H1 (cell line): Measurements from ENCODE around the gene ZPBP. TPM values are rescaled to one million over a fixed set of nuclear protein-coding genes. Genes with fewer than 3 reads are reported as not detected.
A peak's percentile ranks its signal among the peaks of the same experiment; 100 is the strongest.

ENCODE experiments used
- CTCF ChIA-PET: fragments of 300-600 bp; sonication (Branson Sonifier 250); formaldehyde crosslinking; loops from one replicate; lab custom pipeline; 2021; ENCODE audit not compliant: partially characterized antibody; lab: Charles Lee
- POLR2A ChIA-PET: fragments of 300-600 bp; sonication (Branson Sonifier 250); formaldehyde crosslinking; loops from one replicate; lab custom pipeline; 2021; ENCODE audit warnings: inconsistent platforms; ENCODE audit not compliant: partially characterized antibody; lab: Charles Lee
- DNase-seq, 2 experiments: peaks; one replicate each; pipeline versions ENCODE4 v3.0.0 to v3.0.0-alpha.2; 2010 to 2022; ENCODE audit warnings: low spot score in 2 of 2, low read depth in 1 of 2, mixed read lengths in 1 of 2
- FAIRE-seq: peaks from 2 replicates; lab custom pipeline; 2011; peaks lifted over from hg19 to GRCh38; lab: Jason Lieb, UNC
- H2AFZ ChIP-seq: 2 replicates; pipeline ENCODE4 v1.8.1; 2012; ENCODE audit warnings: low read length, inconsistent platforms
- H2AK5ac ChIP-seq: 2 replicates; pipeline ENCODE4 v1.6.1; 2013; ENCODE audit warnings: low read depth, low read length
- H2BK120ac ChIP-seq: replicated peaks from 2 replicates; pipeline ENCODE3; 2013; ENCODE audit warnings: low read depth, low read length, inconsistent platforms
- H2BK12ac ChIP-seq: 2 replicates; pipeline ENCODE4 v1.6.1; 2013; ENCODE audit warnings: low read depth, low read length
- H2BK15ac ChIP-seq: 2 replicates; pipeline ENCODE4 v1.6.1; 2013; ENCODE audit warnings: low read length
- H2BK20ac ChIP-seq: 2 replicates; pipeline ENCODE4 v1.6.1; 2013; ENCODE audit warnings: low read length
- H2BK5ac ChIP-seq: 2 replicates; pipeline ENCODE4 v1.6.1; 2013; ENCODE audit warnings: low read depth, low read length
- H3K14ac ChIP-seq: 2 replicates; pipeline ENCODE4 v1.6.1; 2013; ENCODE audit warnings: inconsistent platforms; ENCODE audit not compliant: insufficient read length
- H3K18ac ChIP-seq: 2 replicates; pipeline ENCODE4 v1.6.1; 2013; ENCODE audit warnings: low read length; ENCODE audit errors: extremely low read depth
- H3K23ac ChIP-seq: 2 replicates; pipeline ENCODE4 v1.6.1; 2013; ENCODE audit warnings: inconsistent platforms; ENCODE audit not compliant: insufficient read length
- H3K23me2 ChIP-seq: 2 replicates; pipeline ENCODE4 v1.6.1; 2013; ENCODE audit warnings: low read depth, low read length
- H3K27ac ChIP-seq: 2 replicates; pipeline ENCODE4 v1.6.1; 2011; ENCODE audit warnings: low read depth, low read length, inconsistent platforms
- H3K27me3 ChIP-seq, 4 experiments: replicated peaks in 1 of 4; 1 replicate in 1 of 4; 2 replicates in 3 of 4; pipeline versions ENCODE4 v1.6.1 to v1.8.1; 2011 to 2013; ENCODE audit warnings: low read length in 3 of 4, mild to moderate bottlenecking in 3 of 4, inconsistent platforms in 2 of 4, mixed read lengths in 2 of 4, moderate library complexity in 1 of 4; ENCODE audit not compliant: control insufficient read depth in 3 of 4, insufficient read depth in 3 of 4; ENCODE audit errors: extremely low read depth in 1 of 4
- H3K36me3 ChIP-seq, 4 experiments: 2 replicates each; pipeline versions ENCODE4 v1.6.1 to v1.8.1; 2011 to 2013; ENCODE audit warnings: mild to moderate bottlenecking in 4 of 4, low read length in 3 of 4, moderate library complexity in 2 of 4, control low read depth in 1 of 4, inconsistent platforms in 1 of 4; ENCODE audit not compliant: insufficient read depth in 4 of 4, control insufficient read depth in 2 of 4
- H3K4ac ChIP-seq: replicated peaks from 2 replicates; pipeline ENCODE3; 2013; ENCODE audit warnings: low read length, low read depth, mixed read lengths, inconsistent platforms; ENCODE audit not compliant: insufficient read length
- H3K4me1 ChIP-seq, 4 experiments: replicated peaks in 1 of 4; 1 replicate in 1 of 4; 2 replicates in 3 of 4; pipeline versions ENCODE4 v1.6.1 to v1.8.1; 2011 to 2013; ENCODE audit warnings: low read length in 3 of 4, inconsistent platforms in 2 of 4, mixed read lengths in 1 of 4; ENCODE audit not compliant: insufficient read depth in 4 of 4, control insufficient read depth in 3 of 4
- H3K4me2 ChIP-seq, 2 experiments: 2 replicates each; pipeline versions ENCODE4 v1.6.1 to v1.8.1; 2011 to 2013; ENCODE audit warnings: low read depth in 2 of 2, low read length in 2 of 2, control low read depth in 1 of 2, inconsistent platforms in 1 of 2, mild to moderate bottlenecking in 1 of 2; ENCODE audit not compliant: insufficient read depth in 1 of 2
- H3K4me3 ChIP-seq, 4 experiments: fragments of 200-600, 300-600 bp in 1 of 4; sonication (generic), shearing (Covaris generic), sonication (Bioruptor Twin) in 1 of 4; 2 replicates each; pipeline versions ENCODE4 v1.5.1 to v1.8.1; 2011 to 2016; ENCODE audit warnings: low read length in 4 of 4, low read depth in 3 of 4, control low read depth in 2 of 4, inconsistent platforms in 2 of 4, mild to moderate bottlenecking in 2 of 4, mixed read lengths in 1 of 4, moderate library complexity in 1 of 4; ENCODE audit not compliant: insufficient read depth in 2 of 4; ENCODE audit errors: extremely low read depth in 1 of 4
- H3K56ac ChIP-seq: replicated peaks from 2 replicates; pipeline ENCODE3; 2013; ENCODE audit warnings: low read depth, mild to moderate bottlenecking, mixed read lengths, low read length, inconsistent platforms; ENCODE audit not compliant: insufficient read length
- H3K79me1 ChIP-seq: 2 replicates; pipeline ENCODE4 v1.6.1; 2013; ENCODE audit warnings: low read depth, low read length, control low read depth
- H3K79me2 ChIP-seq, 2 experiments: 2 replicates each; pipeline versions ENCODE4 v1.6.1 to v1.8.1; 2012 to 2013; ENCODE audit warnings: low read length in 2 of 2, mild to moderate bottlenecking in 2 of 2, inconsistent platforms in 1 of 2; ENCODE audit not compliant: insufficient read depth in 2 of 2, control insufficient read depth in 1 of 2
- H3K9ac ChIP-seq, 4 experiments: replicated peaks in 1 of 4; 1 replicate in 1 of 4; 2 replicates in 3 of 4; pipeline versions ENCODE4 v1.6.1 to v1.8.1; 2011 to 2013; ENCODE audit warnings: low read depth in 3 of 4, low read length in 3 of 4, control low read depth in 2 of 4, mild to moderate bottlenecking in 2 of 4, moderate library complexity in 2 of 4, inconsistent platforms in 1 of 4; ENCODE audit errors: extremely low read depth in 1 of 4
- H3K9me3 ChIP-seq, 2 experiments: 2 replicates each; pipeline versions ENCODE4 v1.6.1 to v1.8.1; 2012 to 2013; ENCODE audit warnings: mild to moderate bottlenecking in 2 of 2, moderate library complexity in 2 of 2, control low read depth in 1 of 2, inconsistent platforms in 1 of 2, low read depth in 1 of 2, low read length in 1 of 2, mixed read lengths in 1 of 2; ENCODE audit not compliant: insufficient read depth in 2 of 2
- H4K20me1 ChIP-seq, 2 experiments: replicated peaks in 1 of 2; 2 replicates each; pipeline versions ENCODE3 to v1.8.1; 2011 to 2013; ENCODE audit warnings: inconsistent platforms in 2 of 2, low read length in 2 of 2, mild to moderate bottlenecking in 1 of 2; ENCODE audit not compliant: insufficient read depth in 2 of 2, control insufficient read depth in 1 of 2
- H4K5ac ChIP-seq: 2 replicates; pipeline ENCODE4 v1.6.1; 2013; ENCODE audit warnings: low read length, low read depth, mixed read lengths, inconsistent platforms; ENCODE audit not compliant: insufficient read length
- H4K8ac ChIP-seq: 2 replicates; pipeline ENCODE4 v1.8.0; 2013; ENCODE audit warnings: mild to moderate bottlenecking, moderate library complexity, low read length, inconsistent platforms; ENCODE audit not compliant: insufficient read depth; ENCODE audit errors: extremely low read depth
- H4K91ac ChIP-seq: replicated peaks from 2 replicates; pipeline ENCODE3; 2013; ENCODE audit warnings: low read length, mixed read lengths, inconsistent platforms; ENCODE audit not compliant: insufficient read length
- ASH2L ChIP-seq: fragments of 200-600, 300-600 bp; sonication (generic); IDR thresholded peaks from one replicate; pipeline ENCODE4 v1.7.1; 2017; ENCODE audit warnings: low read length
- ATF2 ChIP-seq: IDR thresholded peaks from 2 replicates; pipeline ENCODE4 v1.6.1; 2012; ENCODE audit warnings: low read length, inconsistent platforms
- ATF3 ChIP-seq: IDR thresholded peaks from 2 replicates; pipeline ENCODE4 v1.6.1; 2011; ENCODE audit warnings: low read depth, mild to moderate bottlenecking, low read length; ENCODE audit not compliant: insufficient read depth
- CHD2 ChIP-seq: IDR thresholded peaks from 2 replicates; pipeline ENCODE4 v1.6.1; 2012; ENCODE audit warnings: low read length, improper control_type of control experiment
- KDM1A ChIP-seq: fragments of 200-600, 300-600 bp; sonication (generic); IDR thresholded peaks from 2 replicates; pipeline ENCODE4 v1.7.1; 2016; ENCODE audit warnings: mild to moderate bottlenecking, low read length, borderline replicate concordance
- NANOG ChIP-seq: IDR thresholded peaks from 2 replicates; pipeline ENCODE4 v1.6.1; 2011; ENCODE audit warnings: low read length, low read depth, mild to moderate bottlenecking, inconsistent platforms; ENCODE audit not compliant: insufficient read depth, poor library complexity, severe bottlenecking
- RBBP5 ChIP-seq: IDR thresholded peaks from 2 replicates; pipeline ENCODE4 v1.7.1; 2012; ENCODE audit warnings: low read depth, mild to moderate bottlenecking, inconsistent platforms, low read length, moderate library complexity, borderline replicate concordance
- SP1 ChIP-seq: IDR thresholded peaks from 2 replicates; pipeline ENCODE4 v1.6.1; 2011; ENCODE audit warnings: low read depth, low read length
- TEAD4 ChIP-seq: IDR thresholded peaks from 2 replicates; pipeline ENCODE4 v1.6.1; 2012; ENCODE audit warnings: low read depth, low read length, inconsistent platforms, mixed read lengths
- WGBS, 2 experiments: shearing (Covaris generic) in 1 of 2; methylation state at CpG; one replicate each; pipeline versions ENCODE4 v1.1.6 to v1.1.7; 2013 to 2015; ENCODE audit warnings: low lambda C conversion rate in 2 of 2, mixed read lengths in 2 of 2, inconsistent platforms in 1 of 2, low coverage in 1 of 2, missing lambda C conversion rate in 1 of 2; ENCODE audit not compliant: insufficient replicate concordance in 2 of 2, insufficient coverage in 1 of 2, insufficient read length in 1 of 2; ENCODE audit errors: extremely low coverage in 1 of 2, missing lambda C conversion rate in 1 of 2; 5-methylcytosine and 5-hydroxymethylcytosine counted together
- polyA plus RNA-seq, 7 experiments: library from polyadenylated mRNA; depleted of rRNA in 3 of 7; stranded (reverse) in 5 of 7; unstranded in 2 of 7; fragments of >200 nt in 5 of 7; fragments of 200-250 nt in 2 of 7; gene quantifications; 1 replicate in 5 of 7; 2 replicates in 1 of 7; 4 replicates in 1 of 7; pipeline versions ENCODE4 v1.2.1 to v1.2.3, GENCODE V29; 2011 to 2013; ENCODE audit warnings: missing spikeins in 2 of 7, mixed read lengths in 2 of 7
- total RNA-seq: library from RNA; stranded (reverse); fragmentation: NEBNext Ultra II Directional; extraction: Animal tissue kit (Norgen Biotek cat#: 25700); gene quantifications from 2 replicates; pipeline ENCODE4 v1.2.1, GENCODE V29; 2021

Gene ZPBP
- total and polyA plus RNA-seq, 2 of the 8 experiments (the other 6 are each of a cell fraction or from before 2014, with no cell fraction given) = not detected

- no peak overlapping the region for H3K9ac ChIP-seq
- H3K27me3 ChIP-seq = no peaks in the 10 kb centered on the region
- CTCF ChIA-PET = interaction anchor here (0.7 kb wide), 1 partner anchor 1770 kb away, joined by 3 read pairs; no protein-coding TSS in a partner anchor
- peak overlapping the region; percentile 88 for H2BK120ac ChIP-seq
- no peak overlapping the region for H2AK5ac ChIP-seq
- peak overlapping the region; percentile 18 for H4K5ac ChIP-seq
- peak overlapping the region; percentile 94 for H2BK20ac ChIP-seq
- H3K36me3 ChIP-seq = peaks cover 0 to 14% (median 3%) of the 10 kb centered on the region in 4 experiments; a peak in 2 of 8 replicates
- no peaks in the 10 kb centered on the region for H3K79me2 ChIP-seq
- no peaks in the 10 kb centered on the region for H3K23me2 ChIP-seq
- peak overlapping the region in 3 of 4 experiments; percentile 5 to 43 (median 19); a peak in 4 of 8 replicates for H3K4me3 ChIP-seq
- no peak overlapping the region for H2BK15ac ChIP-seq
- H2BK5ac ChIP-seq = peak overlapping the region; percentile 74
- peak overlapping the region; percentile 84; the same call in 1 of the 2 replicates for H3K27ac ChIP-seq
- no peak overlapping the region for H3K14ac ChIP-seq
- H2BK12ac ChIP-seq = peak overlapping the region; percentile 40
- peaks cover 27 to 44% of the 10 kb centered on the region in 2 experiments for H3K9me3 ChIP-seq
- POLR2A ChIA-PET = interaction anchor here (2.2 kb wide), 1 partner anchor 10 kb away, joined by 4 read pairs; no protein-coding TSS in a partner anchor
- FAIRE-seq (peak; percentile 90), DNase-seq (no peak)
- H3K18ac ChIP-seq = peak overlapping the region; percentile 82
- no peak overlapping the region for H4K8ac ChIP-seq
- H3K4ac ChIP-seq = no peak overlapping the region
- 18% methylated on average over 6 of the region's 6 CpGs; no CpG with 5 or more reads in 1 of the 2 experiments for WGBS, 2 experiments
- H3K56ac ChIP-seq = no peak overlapping the region
- peak overlapping the region; percentile 53 to 58 for H3K4me2 ChIP-seq
- H3K4me1 ChIP-seq = peaks cover 3 to 15% (median 7%) of the 10 kb centered on the region in 4 experiments; a peak in 4 of 7 replicates
- H4K20me1 ChIP-seq = no peaks in the 10 kb centered on the region
- no peaks in the 10 kb centered on the region for H3K79me1 ChIP-seq
- peak overlapping the region; percentile 77 for H4K91ac ChIP-seq
- H2AFZ ChIP-seq = peak overlapping the region; percentile 60
- no peak overlapping the region for H3K23ac ChIP-seq
- TF ChIP-seq ATF3 (no peak), TEAD4 (peak; percentile 75), NANOG (no peak), ASH2L (peak; percentile 100), RBBP5 (peak; percentile 98), ATF2 (peak; percentile 43; the same call in 1 of the 2 replicates), CHD2 (0 out of 2 replicates have a peak, but pooled peaks have one; percentile 54), SP1 (peak; percentile 98), KDM1A (peak; percentile 42; the same call in 1 of the 2 replicates)
Observed at GRCh38 chr7:50068850-50069551, 24.0 kb downstream of the ZPBP start.
